ENCODE data around the gene KLF4. TPM values are rescaled to one million over a fixed set of nuclear protein-coding genes. Genes with fewer than 3 reads are reported as not detected.
A peak's percentile ranks its signal among the peaks of the same experiment; 100 is the strongest.

KLF4 gene
- 100 to 1,000 TPM in 3 of 6 donors, 10 to 100 TPM in 3; 50.3 to 213 (median 104) TPM for total RNA-seq

GRCh38 chr9:107489687-107490605 is at the start of gene KLF4:
TSS of gene KLF4 (minus strand) at chr9:107489769. CDS start at chr9:107489172, 597 bp downstream.
- Histone ChIP-seq H3K27me3 (peaks cover 0 to 22% (median 7%) of the 10 kb centered on the region in 4 donors), H3K36me3 (peaks cover 0 to 32% (median 10%) of the 10 kb centered on the region in 4 donors), H3K4me3 (peak within 1 kb of the TSS; percentile 64 to 87 (median 66)), H3K9me3 (no peaks in the 10 kb centered on the region), H3K27ac (peak within 1 kb of the TSS; percentile 94 to 97 (median 96)), H3K4me1 (peaks cover 22 to 41% (median 35%) of the 10 kb centered on the region in 4 donors)
- WGBS, 2 donors = 1 to 2% methylated on average over 35 to 53 of the region's 101 CpGs
- TF ChIP-seq EP300 (IDR thresholded peaks at IDR 0.05) = peak in 2 of 4 donors; percentile 61 to 74
- TF ChIP-seq POLR2A (IDR thresholded peaks at IDR 0.05) = peak in 3 of 4 donors; percentile 81 to 92 (median 88)
- peak in 2 of 6 experiments; percentile 25 to 41 for TF ChIP-seq CTCF (IDR thresholded peaks at IDR 0.05)
- peak; percentile 81 to 98 for TF ChIP-seq POLR2AphosphoS5 (IDR thresholded peaks at IDR 0.05)
- peak; percentile 86 to 88 for ATAC-seq (ENCODE audit: low FRiP score in 2 of 2)
- peak; percentile 88 to 96 for DNase-seq

GRCh38 chr9:107536462-107536861 is 46.9 kb upstream of the KLF4 start:
- H3K36me3 ChIP-seq = no peaks in the 10 kb centered on the region
- 83 to 84% methylated on average over 3 of the region's 3 CpGs for WGBS, 2 donors
- H3K4me1 ChIP-seq = no peaks in the 10 kb centered on the region
- no peaks in the 10 kb centered on the region for H3K9me3 ChIP-seq
- ATAC-seq (ENCODE audit: low FRiP score in 2 of 2) = no peak
- H3K27ac ChIP-seq = no peak overlapping the region
- no peak for DNase-seq
- H3K4me3 ChIP-seq = no peak overlapping the region
- TF ChIP-seq POLR2AphosphoS5 (IDR thresholded peaks at IDR 0.05) = no peak
- no peak for TF ChIP-seq CTCF (IDR thresholded peaks at IDR 0.05)
- TF ChIP-seq POLR2A (IDR thresholded peaks at IDR 0.05) = no peak
- TF ChIP-seq EP300 (IDR thresholded peaks at IDR 0.05) = no peak
- H3K27me3 ChIP-seq = no peaks in the 10 kb centered on the region

- 95% methylated on average over 14 of the region's 14 CpGs for WGBS, 2 donors
These were observed 45.0 kb upstream of the KLF4 start for GRCh38 chr9:107534510-107535078.

GRCh38 chr9:107530679-107531078 is 41.1 kb upstream of the KLF4 start:
- H3K27ac ChIP-seq = no peak overlapping the region
- DNase-seq = no peak
- no peak for TF ChIP-seq POLR2AphosphoS5 (IDR thresholded peaks at IDR 0.05)
- no peak for TF ChIP-seq CTCF (IDR thresholded peaks at IDR 0.05)
- TF ChIP-seq POLR2A (IDR thresholded peaks at IDR 0.05) = no peak
- no peak for TF ChIP-seq EP300 (IDR thresholded peaks at IDR 0.05)
- H3K4me1 ChIP-seq = no peaks in the 10 kb centered on the region
- no peaks in the 10 kb centered on the region for H3K9me3 ChIP-seq
- no peak for ATAC-seq (ENCODE audit: low FRiP score in 2 of 2)
- H3K27me3 ChIP-seq = no peaks in the 10 kb centered on the region
- H3K36me3 ChIP-seq = no peaks in the 10 kb centered on the region
- no peak overlapping the region for H3K4me3 ChIP-seq
- WGBS, 2 donors = 91 to 92% methylated on average over 1 of the region's 1 CpG

More at GRCh38 chr9:107534510-107535078, 45.0 kb upstream of the KLF4 start:
- Histone ChIP-seq H3K4me3 (no peak overlapping the region), H3K27me3 (no peaks in the 10 kb centered on the region), H3K27ac (no peak overlapping the region), H3K9me3 (no peaks in the 10 kb centered on the region), H3K4me1 (no peaks in the 10 kb centered on the region), H3K36me3 (no peaks in the 10 kb centered on the region)
- DNase-seq (no peak), ATAC-seq (ENCODE audit: low FRiP score in 2 of 2) (no peak)
- no peak for TF ChIP-seq POLR2AphosphoS5 (IDR thresholded peaks at IDR 0.05)
- no peak for TF ChIP-seq CTCF (IDR thresholded peaks at IDR 0.05)
- TF ChIP-seq EP300 (IDR thresholded peaks at IDR 0.05) = no peak
- TF ChIP-seq POLR2A (IDR thresholded peaks at IDR 0.05) = no peak

All from upper lobe of left lung (tissue), 6 donors.